Transverse colon (tissue), 4 donors: ENCODE data around the gene C15orf61. TPM values are rescaled to one million over a fixed set of nuclear protein-coding genes. Genes with fewer than 3 reads are reported as not detected.

Experiments
- DNase-seq: peaks from one replicate; pipeline ENCODE4 v3.0.0-alpha.2; 2019
- H3K27ac ChIP-seq, 4 donors: fragments of 200-600 bp; sonication (generic); 2 replicates each; pipeline ENCODE4 v1.5.1; 2016 to 2018; ENCODE audit warnings: inconsistent platforms in 4 of 4
- H3K27me3 ChIP-seq: fragments of 200-600 bp; sonication (generic); 2 replicates; pipeline ENCODE4 v1.5.1; 2017; ENCODE audit warnings: inconsistent platforms
- H3K36me3 ChIP-seq, 4 donors: fragments of 200-600 bp; sonication (generic); 2 replicates each; pipeline ENCODE4 v1.5.1; 2017 to 2019; ENCODE audit warnings: inconsistent platforms in 4 of 4
- H3K4me1 ChIP-seq, 4 donors: fragments of 200-600 bp; sonication (generic); 2 replicates each; pipeline ENCODE4 v1.5.1; 2017 to 2020; ENCODE audit warnings: inconsistent platforms in 4 of 4
- H3K4me3 ChIP-seq, 4 donors: fragments of 200-600 bp; sonication (generic); 1 replicate in 1 of 4; 2 replicates in 3 of 4; pipeline versions ENCODE4 v1.5.1 to v1.6.1; 2017 to 2019; ENCODE audit warnings: inconsistent platforms in 4 of 4
- H3K9me3 ChIP-seq, 2 donors: fragments of 200-600 bp; sonication (generic); 2 replicates each; pipeline ENCODE4 v1.5.1; 2017 to 2019; ENCODE audit warnings: inconsistent platforms in 2 of 2
- EP300 ChIP-seq: sonication (generic); formaldehyde crosslinking; IDR thresholded peaks from one replicate; pipeline ENCODE4 v1.6.1; 2017; ENCODE audit warnings: antibody characterized with exemption, low read depth
- POLR2A ChIP-seq: fragments of 450-650 bp; IDR thresholded peaks from one replicate; pipeline ENCODE4 v1.6.1; 2016; ENCODE audit warnings: antibody characterized with exemption, mild to moderate bottlenecking, moderate library complexity
- POLR2AphosphoS5 ChIP-seq, 3 donors: sonication (generic); formaldehyde crosslinking; IDR thresholded peaks; one replicate each; pipeline ENCODE4 v1.6.1; 2016; ENCODE audit warnings: antibody characterized with exemption in 3 of 3
- WGBS, 2 donors: methylation state at CpG; one replicate each; pipeline ENCODE4 v1.1.5; 2018; ENCODE audit warnings: low coverage in 1 of 2; 5-methylcytosine and 5-hydroxymethylcytosine counted together
- in situ Hi-C, 4 donors: fragments of 200-750 bp; cut with MboI; loops; one replicate each; pipeline versions ENCODE4 v1.15.0 to v1.15.1; 2017; ENCODE audit warnings: low sequenced_read_pairs in 3 of 4, low pct_ligation_motif_present in 1 of 4, low pct_unique_long_range_greater_than_20kb in 1 of 4
- intact Hi-C: fragments of 100-400 bp; cut with DNase I; formaldehyde crosslinking; loops from one replicate; pipeline ENCODE4 v1.15.1; 2023; ENCODE audit warnings: low total_unique reads
- total RNA-seq, 4 donors: library from RNA; depleted of rRNA; stranded (reverse); fragments of >200 nt; gene quantifications; one replicate each; pipeline ENCODE4 v1.1.0, GENCODE V29; 2016
- TF ChIP-seq, protein P1 (sequence below), 5 experiments: fragments of 200-600 bp in 3 of 5; fragments of 450-650 bp in 2 of 5; sonication (generic) in 3 of 5; IDR thresholded peaks; 1 replicate in 2 of 5; 2 replicates in 3 of 5; pipeline ENCODE4 v1.5.1; 2016 to 2017; ENCODE audit warnings: antibody characterized with exemption in 5 of 5, inconsistent platforms in 3 of 5, mild to moderate bottlenecking in 2 of 5, moderate library complexity in 1 of 5

Gene C15orf61
- total RNA-seq, 4 donors from 2014 or later: 4.0 to 22.4 (median 9.8) TPM

DNA sequence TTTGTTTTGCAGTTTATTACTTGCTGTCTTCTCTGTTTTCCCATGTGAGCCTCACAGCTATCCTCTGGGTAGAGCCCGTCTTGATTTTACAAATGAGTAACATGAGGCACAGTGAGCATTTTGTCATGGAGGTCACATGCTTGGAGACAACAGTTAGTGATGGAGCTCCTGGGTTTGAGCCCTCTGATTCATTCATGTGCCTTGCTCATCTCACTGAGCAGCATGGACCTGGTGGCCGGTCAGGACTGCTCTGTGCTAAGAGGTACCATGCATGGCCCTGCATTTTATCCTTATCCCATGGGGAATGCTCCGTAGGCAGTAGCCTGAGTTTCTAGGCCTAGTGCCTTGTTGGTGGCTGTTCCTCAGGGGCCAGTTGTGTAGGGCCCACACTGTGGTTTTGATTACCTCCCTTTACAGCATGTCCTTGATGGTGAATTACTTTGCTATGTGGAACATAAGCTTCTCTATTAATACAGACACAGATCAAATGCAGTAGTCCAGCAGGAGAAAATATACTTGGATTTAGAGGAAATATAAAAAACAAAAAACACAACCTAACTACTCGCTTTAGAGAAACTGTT lies 57.2 kb downstream of the C15orf61 start:
- TF ChIP-seq POLR2A (no peak), POLR2AphosphoS5 (IDR thresholded peaks at IDR 0.05) (no peak), EP300 (no peak)
- TF ChIP-seq, protein P1, sequence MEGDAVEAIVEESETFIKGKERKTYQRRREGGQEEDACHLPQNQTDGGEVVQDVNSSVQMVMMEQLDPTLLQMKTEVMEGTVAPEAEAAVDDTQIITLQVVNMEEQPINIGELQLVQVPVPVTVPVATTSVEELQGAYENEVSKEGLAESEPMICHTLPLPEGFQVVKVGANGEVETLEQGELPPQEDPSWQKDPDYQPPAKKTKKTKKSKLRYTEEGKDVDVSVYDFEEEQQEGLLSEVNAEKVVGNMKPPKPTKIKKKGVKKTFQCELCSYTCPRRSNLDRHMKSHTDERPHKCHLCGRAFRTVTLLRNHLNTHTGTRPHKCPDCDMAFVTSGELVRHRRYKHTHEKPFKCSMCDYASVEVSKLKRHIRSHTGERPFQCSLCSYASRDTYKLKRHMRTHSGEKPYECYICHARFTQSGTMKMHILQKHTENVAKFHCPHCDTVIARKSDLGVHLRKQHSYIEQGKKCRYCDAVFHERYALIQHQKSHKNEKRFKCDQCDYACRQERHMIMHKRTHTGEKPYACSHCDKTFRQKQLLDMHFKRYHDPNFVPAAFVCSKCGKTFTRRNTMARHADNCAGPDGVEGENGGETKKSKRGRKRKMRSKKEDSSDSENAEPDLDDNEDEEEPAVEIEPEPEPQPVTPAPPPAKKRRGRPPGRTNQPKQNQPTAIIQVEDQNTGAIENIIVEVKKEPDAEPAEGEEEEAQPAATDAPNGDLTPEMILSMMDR (IDR thresholded peaks at IDR 0.05): no peak
- intact Hi-C loops: no loop called here
- Histone ChIP-seq H3K4me3 (no peak overlapping the region), H3K27ac (no peak overlapping the region), H3K36me3 (no peaks in the 10 kb centered on the region), H3K4me1 (no peaks in the 10 kb centered on the region), H3K27me3 (no peaks in the 10 kb centered on the region), H3K9me3 (no peaks in the 10 kb centered on the region)
- in situ Hi-C loops: no loop called here
- no peak for DNase-seq
- WGBS, 2 donors: 83 to 90% methylated on average over 2 to 4 of the region's 4 CpGs

DNA sequence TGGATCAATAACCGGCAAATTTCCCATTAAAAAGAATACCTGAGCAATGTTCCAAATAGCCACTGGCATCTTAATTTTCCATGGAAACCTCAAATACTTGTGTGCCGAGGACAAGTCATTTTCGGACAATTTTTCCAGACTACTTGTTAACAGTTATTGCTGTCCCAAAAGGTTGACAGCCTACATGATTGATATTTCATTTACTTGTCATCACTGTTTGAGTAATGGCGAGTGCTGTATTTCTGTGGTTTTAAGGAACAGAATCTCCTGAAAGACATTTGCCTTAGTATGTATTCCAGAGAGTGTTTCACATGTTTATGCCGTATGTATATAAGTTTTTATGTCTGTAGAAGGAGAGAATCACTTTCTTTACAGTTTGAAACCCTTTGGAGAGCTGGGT lies 58.2 kb downstream of the C15orf61 start:
- in situ Hi-C loops (no loop called here), intact Hi-C loops (no loop called here)
- H3K36me3 ChIP-seq: no peaks in the 10 kb centered on the region
- H3K4me1 ChIP-seq: no peaks in the 10 kb centered on the region
- DNase-seq: no peak
- 94 to 98% methylated on average over 5 of the region's 5 CpGs for WGBS, 2 donors
- H3K9me3 ChIP-seq: no peaks in the 10 kb centered on the region
- no peak overlapping the region for H3K27ac ChIP-seq
- no peak overlapping the region for H3K4me3 ChIP-seq
- TF ChIP-seq EP300 (no peak), POLR2AphosphoS5 (IDR thresholded peaks at IDR 0.05) (no peak), POLR2A (no peak)
- TF ChIP-seq, protein P1 (IDR thresholded peaks at IDR 0.05): no peak
- H3K27me3 ChIP-seq: no peaks in the 10 kb centered on the region

Other genes starting within 250 kb of the C15orf61 start
- gene MAP2K5, start 21.6 kb downstream of the C15orf61 start, total RNA-seq: 100 to 1,000 TPM in 1 of 4 donors, 10 to 100 TPM in 3; 19.8 to 320 (median 21.1) TPM